ENCODE results near the gene GRHL1.

GRHL1 gene

GRCh38 chr2:10035053-10035422 lies 83.5 kb downstream of the GRHL1 start:
- H3K4me3 ChIP-seq (ENCODE audit: insufficient read depth, low read length, poor library complexity, severe bottlenecking), result no peak overlapping the region
- no peaks in the 10 kb centered on the region for H3F3A ChIP-seq (ENCODE audit: insufficient read depth)
- H3K79me2 ChIP-seq (ENCODE audit: insufficient read depth, low read length), result no peaks in the 10 kb centered on the region
- H3K36me3 ChIP-seq (ENCODE audit: low read length), result no peaks in the 10 kb centered on the region
- no peaks in the 10 kb centered on the region for H3K9me3 ChIP-seq (ENCODE audit: insufficient read depth, low read length)
- H3K27ac ChIP-seq (ENCODE audit: low read depth, low read length), result no peak overlapping the region
- no peaks in the 10 kb centered on the region for H3K27me3 ChIP-seq (ENCODE audit: low read length)
- no peak for TF ChIP-seq CTCF (IDR thresholded peaks at IDR 0.05; ENCODE audit: insufficient read depth, low read length, poor library complexity, severe bottlenecking)
- TF ChIP-seq EZH2phosphoT487 (conservative IDR thresholded peaks at IDR 0.05; ENCODE audit: low read length), result no peak
- H3K9me2 ChIP-seq (replicated peaks; ENCODE audit: insufficient read depth, low read length), result no peaks in the 10 kb centered on the region
- no peak overlapping the region for H3K9ac ChIP-seq (ENCODE audit: low read length)
- no peak overlapping the region for H2AFZ ChIP-seq (ENCODE audit: low read depth, low read length, severe bottlenecking)
- no peak overlapping the region for H3K4me2 ChIP-seq (ENCODE audit: low read depth, low read length, poor library complexity, severe bottlenecking)
- no peaks in the 10 kb centered on the region for H4K20me1 ChIP-seq (ENCODE audit: low read depth, low read length)

DNA sequence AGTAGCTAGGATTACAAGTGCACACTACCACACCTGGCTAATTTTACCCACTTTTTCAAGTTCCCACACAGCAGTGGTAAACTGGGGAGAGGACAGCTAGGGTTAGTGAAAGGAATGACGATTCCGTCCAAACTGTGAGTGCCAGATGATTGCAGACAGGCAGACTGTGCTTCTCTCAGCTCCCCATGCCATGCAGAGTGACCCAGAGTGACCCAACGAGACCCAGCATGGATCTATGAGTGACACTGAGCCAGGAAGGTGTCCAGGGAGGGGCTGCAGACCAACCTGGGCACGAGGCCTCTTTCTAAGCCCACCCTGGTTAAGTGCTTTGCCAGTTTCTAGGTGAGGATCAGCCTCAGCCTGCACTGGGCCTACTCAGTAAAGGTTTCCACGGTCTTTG lies 84.1 kb downstream of the GRHL1 start:
- Histone ChIP-seq H2AFZ (ENCODE audit: low read depth, low read length, severe bottlenecking) (no peak overlapping the region), H3K27ac (ENCODE audit: low read depth, low read length) (no peak overlapping the region), H3F3A (ENCODE audit: insufficient read depth) (no peaks in the 10 kb centered on the region), H3K27me3 (ENCODE audit: low read length) (no peaks in the 10 kb centered on the region), H3K79me2 (ENCODE audit: insufficient read depth, low read length) (no peaks in the 10 kb centered on the region), H3K9ac (ENCODE audit: low read length) (no peak overlapping the region), H4K20me1 (ENCODE audit: low read depth, low read length) (no peaks in the 10 kb centered on the region), H3K4me3 (ENCODE audit: insufficient read depth, low read length, poor library complexity, severe bottlenecking) (no peak overlapping the region), H3K36me3 (ENCODE audit: low read length) (no peaks in the 10 kb centered on the region), H3K9me2 (replicated peaks; ENCODE audit: insufficient read depth, low read length) (no peaks in the 10 kb centered on the region), H3K9me3 (ENCODE audit: insufficient read depth, low read length) (no peaks in the 10 kb centered on the region), H3K4me2 (ENCODE audit: low read depth, low read length, poor library complexity, severe bottlenecking) (no peak overlapping the region)
- TF ChIP-seq EZH2phosphoT487 (conservative IDR thresholded peaks at IDR 0.05; ENCODE audit: low read length), result no peak
- no peak for TF ChIP-seq CTCF (IDR thresholded peaks at IDR 0.05; ENCODE audit: insufficient read depth, low read length, poor library complexity, severe bottlenecking)

DNA sequence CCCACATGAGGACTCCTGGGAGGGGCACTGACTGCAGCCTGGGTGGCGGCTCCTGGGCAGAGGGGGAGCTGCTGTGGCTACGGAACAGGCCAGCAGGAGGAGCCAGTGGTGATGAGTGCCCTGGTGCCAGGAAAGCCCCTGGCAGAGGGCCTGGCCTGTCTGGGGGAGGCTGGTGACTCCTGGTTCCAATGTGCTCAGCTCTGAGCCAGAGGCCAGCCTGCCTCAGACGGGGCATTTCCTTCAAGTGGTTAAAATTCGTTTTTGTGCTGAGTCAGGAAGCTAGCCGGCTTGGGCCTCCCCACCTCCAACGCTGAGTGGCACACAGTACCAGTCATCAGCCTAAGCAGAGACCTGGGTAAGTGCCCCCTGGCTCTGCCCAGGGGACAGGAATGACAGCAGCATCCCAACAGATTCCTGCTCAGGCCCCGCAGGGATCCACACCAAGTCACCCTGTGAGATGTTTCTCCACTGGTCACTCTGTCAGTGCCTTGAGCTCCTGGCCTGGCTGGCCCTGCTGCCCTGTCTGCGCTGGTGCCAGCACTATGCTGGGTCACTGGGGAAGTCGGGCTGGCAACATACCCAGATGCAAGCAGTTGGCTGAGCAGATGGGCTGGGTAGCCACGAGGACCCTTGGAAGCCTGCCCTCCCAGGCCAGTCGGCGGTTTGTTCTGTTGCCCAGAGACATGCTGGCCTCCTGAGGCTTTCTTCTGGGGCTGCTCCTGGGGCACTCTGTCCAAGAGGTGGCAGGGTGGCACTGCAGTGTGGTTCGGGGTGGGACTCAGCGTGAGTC lies 84.8 kb downstream of the GRHL1 start:
- TF ChIP-seq CTCF (IDR thresholded peaks at IDR 0.05; ENCODE audit: insufficient read depth, low read length, poor library complexity, severe bottlenecking) (no peak), EZH2phosphoT487 (conservative IDR thresholded peaks at IDR 0.05; ENCODE audit: low read length) (no peak)
- Histone ChIP-seq H3K27ac (ENCODE audit: low read depth, low read length) (no peak overlapping the region), H4K20me1 (ENCODE audit: low read depth, low read length) (no peaks in the 10 kb centered on the region), H3K9me2 (replicated peaks; ENCODE audit: insufficient read depth, low read length) (no peaks in the 10 kb centered on the region), H3K9me3 (ENCODE audit: insufficient read depth, low read length) (no peaks in the 10 kb centered on the region), H3K79me2 (ENCODE audit: insufficient read depth, low read length) (no peaks in the 10 kb centered on the region), H2AFZ (ENCODE audit: low read depth, low read length, severe bottlenecking) (no peak overlapping the region), H3K4me3 (ENCODE audit: insufficient read depth, low read length, poor library complexity, severe bottlenecking) (no peak overlapping the region), H3K36me3 (ENCODE audit: low read length) (no peaks in the 10 kb centered on the region), H3F3A (ENCODE audit: insufficient read depth) (no peaks in the 10 kb centered on the region), H3K27me3 (ENCODE audit: low read length) (no peaks in the 10 kb centered on the region), H3K9ac (ENCODE audit: low read length) (no peak overlapping the region), H3K4me2 (ENCODE audit: low read depth, low read length, poor library complexity, severe bottlenecking) (no peak overlapping the region)

All from SU-DHL-6 (cell line).